ENCODE measurements around the gene CRELD2. TPM values are rescaled to one million over a fixed set of nuclear protein-coding genes. Genes with fewer than 3 reads are reported as not detected.

Gene CRELD2
- total RNA-seq, 2 donors from 2014 or later: 46.1 to 60.1 TPM

DNA sequence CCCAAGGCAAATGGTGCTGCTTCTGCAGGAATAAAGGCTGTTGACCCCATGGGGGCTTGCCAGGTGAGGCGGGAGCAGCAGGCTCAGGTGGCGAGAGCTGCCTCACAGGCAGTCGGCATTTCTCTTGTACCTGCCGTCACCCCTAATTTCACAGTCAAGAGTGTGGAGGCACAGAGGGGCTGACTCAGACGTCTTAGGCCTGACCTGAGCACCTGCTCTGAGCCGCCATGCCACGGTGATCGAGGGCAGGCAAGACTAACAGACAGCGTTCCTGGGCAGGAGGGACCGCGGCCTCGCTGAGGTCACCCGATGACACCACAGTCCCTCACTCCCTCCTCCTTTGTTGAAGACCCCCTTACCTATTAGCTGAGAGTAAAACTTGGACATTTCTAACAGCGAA lies 5.4 kb upstream of the CRELD2 start:
- Histone ChIP-seq H3K36me3 (peaks cover 17% of the 10 kb centered on the region), H3K4me1 (ENCODE audit: control insufficient read depth in 1 of 2, low read depth in 2 of 2) (peaks cover 3 to 12% of the 10 kb centered on the region in 2 donors), H3K9me3 (no peaks in the 10 kb centered on the region), H3K4me3 (no peak overlapping the region), H3K27me3 (replicated peaks; ENCODE audit: insufficient read depth) (no peaks in the 10 kb centered on the region), H3K27ac (no peak overlapping the region)
- DNase-seq (ENCODE audit: low spot score) (no peak), ATAC-seq (ENCODE audit: insufficient number of reproducible peaks, low FRiP score, low read depth) (no peak)
- TF ChIP-seq, protein P1, sequence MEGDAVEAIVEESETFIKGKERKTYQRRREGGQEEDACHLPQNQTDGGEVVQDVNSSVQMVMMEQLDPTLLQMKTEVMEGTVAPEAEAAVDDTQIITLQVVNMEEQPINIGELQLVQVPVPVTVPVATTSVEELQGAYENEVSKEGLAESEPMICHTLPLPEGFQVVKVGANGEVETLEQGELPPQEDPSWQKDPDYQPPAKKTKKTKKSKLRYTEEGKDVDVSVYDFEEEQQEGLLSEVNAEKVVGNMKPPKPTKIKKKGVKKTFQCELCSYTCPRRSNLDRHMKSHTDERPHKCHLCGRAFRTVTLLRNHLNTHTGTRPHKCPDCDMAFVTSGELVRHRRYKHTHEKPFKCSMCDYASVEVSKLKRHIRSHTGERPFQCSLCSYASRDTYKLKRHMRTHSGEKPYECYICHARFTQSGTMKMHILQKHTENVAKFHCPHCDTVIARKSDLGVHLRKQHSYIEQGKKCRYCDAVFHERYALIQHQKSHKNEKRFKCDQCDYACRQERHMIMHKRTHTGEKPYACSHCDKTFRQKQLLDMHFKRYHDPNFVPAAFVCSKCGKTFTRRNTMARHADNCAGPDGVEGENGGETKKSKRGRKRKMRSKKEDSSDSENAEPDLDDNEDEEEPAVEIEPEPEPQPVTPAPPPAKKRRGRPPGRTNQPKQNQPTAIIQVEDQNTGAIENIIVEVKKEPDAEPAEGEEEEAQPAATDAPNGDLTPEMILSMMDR (IDR thresholded peaks at IDR 0.05): no peak

GRCh38 chr22:49913446-49913845 lies 5.0 kb upstream of the CRELD2 start:
- Histone ChIP-seq H3K27me3 (replicated peaks; ENCODE audit: insufficient read depth) (no peaks in the 10 kb centered on the region), H3K4me3 (no peak overlapping the region), H3K27ac (no peak overlapping the region), H3K4me1 (ENCODE audit: control insufficient read depth in 1 of 2, low read depth in 2 of 2) (peaks cover 3 to 12% of the 10 kb centered on the region in 2 donors), H3K9me3 (no peaks in the 10 kb centered on the region), H3K36me3 (peaks cover 16% of the 10 kb centered on the region)
- TF ChIP-seq, protein P1 (IDR thresholded peaks at IDR 0.05): no peak
- ATAC-seq (ENCODE audit: insufficient number of reproducible peaks, low FRiP score, low read depth) (no peak), DNase-seq (ENCODE audit: low spot score) (no peak)

DNA sequence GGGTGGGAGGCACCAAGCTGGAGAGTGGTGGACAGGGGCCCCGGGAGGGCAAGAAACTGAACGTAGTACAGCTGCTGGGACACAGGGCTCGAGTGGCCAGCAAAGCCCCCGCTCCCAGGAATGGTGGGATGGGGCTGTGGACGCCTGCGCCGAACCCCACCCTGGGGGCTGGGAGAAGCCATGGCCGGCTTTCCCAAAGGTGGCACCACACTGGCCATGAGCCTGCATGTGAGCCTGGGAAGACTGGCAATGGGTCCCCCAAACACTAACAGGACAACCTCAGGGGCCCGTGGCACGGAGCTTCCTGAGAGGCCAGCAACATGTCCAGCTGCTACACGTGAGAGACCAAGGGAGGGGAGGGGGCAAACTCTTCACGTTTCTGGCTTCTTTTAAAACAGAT lies 4.2 kb upstream of the CRELD2 start:
- no peak for DNase-seq (ENCODE audit: low spot score)
- no peak for ATAC-seq (ENCODE audit: insufficient number of reproducible peaks, low FRiP score, low read depth)
- TF ChIP-seq, protein P1 (IDR thresholded peaks at IDR 0.05): no peak
- Histone ChIP-seq H3K4me3 (no peak overlapping the region), H3K36me3 (peaks cover 12% of the 10 kb centered on the region), H3K4me1 (ENCODE audit: control insufficient read depth in 1 of 2, low read depth in 2 of 2) (peaks cover 7 to 18% of the 10 kb centered on the region in 2 donors), H3K9me3 (no peaks in the 10 kb centered on the region), H3K27me3 (replicated peaks; ENCODE audit: insufficient read depth) (no peaks in the 10 kb centered on the region), H3K27ac (no peak overlapping the region)

DNA sequence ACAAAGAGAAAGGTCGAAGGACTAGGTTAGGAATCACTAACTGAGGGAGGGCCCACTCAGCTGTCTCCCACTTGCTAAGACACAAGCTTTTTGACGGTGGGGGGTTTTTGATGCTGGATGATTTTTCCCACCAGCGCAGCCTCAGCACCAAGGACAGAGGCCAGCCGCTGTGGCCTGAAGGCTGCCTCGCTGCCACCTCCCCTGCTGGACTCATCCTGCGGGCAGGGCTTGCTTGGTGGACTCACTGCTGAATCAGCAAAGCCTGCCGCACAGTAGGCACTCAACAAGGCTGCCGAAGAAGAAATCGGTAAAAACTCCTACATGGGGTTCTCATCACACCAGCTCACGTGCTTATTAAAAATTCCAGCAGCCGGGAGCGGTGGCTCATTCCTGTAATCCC lies 2.8 kb upstream of the CRELD2 start:
- TF ChIP-seq, protein P1 (IDR thresholded peaks at IDR 0.05): no peak
- Histone ChIP-seq H3K4me1 (ENCODE audit: control insufficient read depth in 1 of 2, low read depth in 2 of 2) (peaks cover 9 to 25% of the 10 kb centered on the region in 2 donors), H3K4me3 (no peak overlapping the region), H3K9me3 (no peaks in the 10 kb centered on the region), H3K27ac (no peak overlapping the region), H3K36me3 (peaks cover 14% of the 10 kb centered on the region), H3K27me3 (replicated peaks; ENCODE audit: insufficient read depth) (no peaks in the 10 kb centered on the region)
- no peak for ATAC-seq (ENCODE audit: insufficient number of reproducible peaks, low FRiP score, low read depth)
- DNase-seq (ENCODE audit: low spot score): no peak

- H3K27me3 ChIP-seq (replicated peaks; ENCODE audit: insufficient read depth): no peaks in the 10 kb centered on the region
- H3K4me1 ChIP-seq (ENCODE audit: control insufficient read depth in 1 of 2, low read depth in 2 of 2): peaks cover 9 to 25% of the 10 kb centered on the region in 2 donors
- H3K27ac ChIP-seq: no peak overlapping the region
- no peaks in the 10 kb centered on the region for H3K9me3 ChIP-seq
- H3K4me3 ChIP-seq: no peak overlapping the region
- peaks cover 14% of the 10 kb centered on the region for H3K36me3 ChIP-seq
- DNase-seq (ENCODE audit: low spot score) (no peak), ATAC-seq (ENCODE audit: insufficient number of reproducible peaks, low FRiP score, low read depth) (no peak)
- TF ChIP-seq, protein P1 (IDR thresholded peaks at IDR 0.05): no peak
Observed at GRCh38 chr22:49916831-49917230, 1.6 kb upstream of the CRELD2 start.
